K562 (cell line): ENCODE results near the gene ERCC3. TPM values are rescaled to one million over a fixed set of nuclear protein-coding genes. Genes with fewer than 3 reads are reported as not detected.
"Not testable (repeated sequence)": the region's sequence is repeated elsewhere in the genome, so short reads cannot be mapped to it uniquely, and the experiment has no call there.

Experiments used
- ATAC-seq: fragments of 200-7000 bp; cut with Tn5 transposase; 3 replicates; pipeline ENCODE4 v1.9.1; 2020; ENCODE audit warnings: moderate library complexity
- BruUV-seq: library from RNA; stranded (reverse); fragments of 400-500 nt; replicated peaks from 2 replicates; lab custom pipeline; 2021; lab: Mats Ljungman, UMichigan
- CTCF ChIA-PET: fragments of 300-600 bp; formaldehyde crosslinking; extraction: SDS; loops from one replicate; lab custom pipeline; 2021; ENCODE audit warnings: low intra/inter-chr PET ratio; lab: Yijun Ruan, JAX
- POLR2A ChIA-PET: fragments of 300-600, 350-650 bp; sonication (Branson Sonifier 250); formaldehyde crosslinking; extraction: SDS; loops from one replicate; lab custom pipeline; 2021; ENCODE audit warnings: antibody characterized with exemption, inconsistent platforms; lab: Yijun Ruan, JAX
- DNase-seq, 4 experiments: peaks; one replicate each; pipeline versions ENCODE4 v3.0.0 to v3.0.0-alpha.2; 2011 to 2018; ENCODE audit warnings: low spot score in 3 of 4, mixed read lengths in 3 of 4; ENCODE audit errors: extremely low read depth in 1 of 4
- FAIRE-seq: peaks from 2 replicates; lab custom pipeline; 2011; peaks lifted over from hg19 to GRCh38; lab: Jason Lieb, UNC
- H2AFZ ChIP-seq: 2 replicates; pipeline ENCODE4 v1.6.0; 2011; ENCODE audit warnings: low read depth, low read length, control low read depth, inconsistent platforms
- H3K27ac ChIP-seq: fragments of 200-600 bp; 3 replicates; pipeline ENCODE4 v1.8.0; 2011; ENCODE audit warnings: low read depth, mild to moderate bottlenecking, control low read depth, inconsistent platforms, low read length, moderate library complexity, mixed read lengths; ENCODE audit errors: extremely low read depth
- H3K27me3 ChIP-seq, 2 experiments: fragments of 300-600 bp in 1 of 2; 2 replicates in 1 of 2; 3 replicates in 1 of 2; pipeline versions ENCODE4 v1.6.0 to v1.8.0; 2011; ENCODE audit warnings: inconsistent platforms in 2 of 2, low read length in 2 of 2, mild to moderate bottlenecking in 1 of 2, mixed read lengths in 1 of 2, moderate library complexity in 1 of 2; ENCODE audit not compliant: control insufficient read depth in 2 of 2, insufficient read depth in 2 of 2
- H3K36me3 ChIP-seq: fragments of 300-600 bp; 3 replicates; pipeline ENCODE4 v1.8.0; 2011; ENCODE audit warnings: mild to moderate bottlenecking, low read length, inconsistent platforms; ENCODE audit not compliant: control insufficient read depth, insufficient read depth
- H3K4me1 ChIP-seq, 2 experiments: fragments of 200-600 bp in 1 of 2; replicated peaks in 1 of 2; 2 replicates in 1 of 2; 3 replicates in 1 of 2; pipeline versions ENCODE4 v1.5.1 to v1.8.0; 2011; ENCODE audit warnings: inconsistent platforms in 2 of 2, low read length in 2 of 2, mild to moderate bottlenecking in 1 of 2, mixed read lengths in 1 of 2, moderate library complexity in 1 of 2; ENCODE audit not compliant: control insufficient read depth in 2 of 2, insufficient read depth in 2 of 2
- H3K4me2 ChIP-seq: 2 replicates; pipeline ENCODE4 v1.6.1; 2011; ENCODE audit warnings: low read length, control low read depth, inconsistent platforms, mixed read lengths; ENCODE audit not compliant: insufficient read depth
- H3K4me3 ChIP-seq: fragments of 200-600 bp; sonication (generic), shearing (Covaris generic); 2 replicates; pipeline ENCODE4 v1.5.1; 2016; ENCODE audit warnings: control low read depth, inconsistent platforms
- H3K79me2 ChIP-seq: fragments of 200-600 bp; 3 replicates; pipeline ENCODE4 v1.8.0; 2011; ENCODE audit warnings: low read length, inconsistent platforms; ENCODE audit not compliant: control insufficient read depth, insufficient read depth
- H3K9ac ChIP-seq, 2 experiments: 2 replicates each; pipeline versions ENCODE4 v1.6.0 to v1.6.1; 2011; ENCODE audit warnings: low read depth in 2 of 2, low read length in 2 of 2, control low read depth in 1 of 2, inconsistent platforms in 1 of 2, mild to moderate bottlenecking in 1 of 2, mixed read lengths in 1 of 2; ENCODE audit not compliant: insufficient read depth in 1 of 2
- H3K9me1 ChIP-seq: one replicate; pipeline ENCODE4 v1.6.0; 2011; ENCODE audit warnings: inconsistent platforms, mild to moderate bottlenecking, low read length, moderate library complexity; ENCODE audit not compliant: control insufficient read depth, insufficient read depth
- H3K9me3 ChIP-seq: replicated peaks from 2 replicates; pipeline ENCODE4 v1.5.1; 2011; ENCODE audit warnings: low read depth, low read length, inconsistent platforms; ENCODE audit not compliant: control insufficient read depth, insufficient read depth
- H4K20me1 ChIP-seq: replicated peaks from 2 replicates; pipeline ENCODE4 v1.6.1; 2011; ENCODE audit warnings: low read length, inconsistent platforms, mixed read lengths; ENCODE audit not compliant: control insufficient read depth, insufficient read depth
- MNT ChIP-seq, 2 experiments: fragments of 450-650 bp; conservative IDR thresholded peaks; 2 replicates each; pipeline ENCODE4 v1.6.1; 2017; ENCODE audit warnings: mild to moderate bottlenecking in 2 of 2, moderate library complexity in 2 of 2
- ZNF146 ChIP-seq: IDR thresholded peaks from one replicate; pipeline ENCODE4 v1.6.1; 2018; ENCODE audit warnings: missing compliant biosample characterization; ENCODE audit not compliant: unreplicated experiment
- ZNF217 ChIP-seq: sonication (generic); formaldehyde crosslinking; IDR thresholded peaks from 2 replicates; pipeline ENCODE4 v1.8.0; 2022; ENCODE audit warnings: mild to moderate bottlenecking, missing genetic modification reagents
- WGBS: fragments of 100-300 bp; shearing (Covaris generic); methylation state at CpG from one replicate; pipeline ENCODE4 v1.1.6; 2016; ENCODE audit warnings: low coverage, mixed read lengths; ENCODE audit not compliant: insufficient coverage; ENCODE audit errors: missing lambda C conversion rate; 5-methylcytosine and 5-hydroxymethylcytosine counted together
- in situ Hi-C: fragments of 300-500 bp; cut with MboI; formaldehyde crosslinking; loops from 4 replicates; pipeline ENCODE4 v1.15.0; 2018; ENCODE audit warnings: inconsistent platforms, mixed read lengths
- intact Hi-C: fragments of 100-400 bp; cut with micrococcal nuclease; formaldehyde crosslinking; loops from 2 replicates; pipeline ENCODE4 v1.14.2; 2022
- polyA plus RNA-seq, 8 experiments: library from polyadenylated mRNA; depleted of rRNA in 4 of 8; stranded (reverse) in 5 of 8; unstranded in 3 of 8; fragments of >200 nt; fragmentation: Nextera tagmentation in 2 of 8; fragmentation: Illumina TruSeq in 1 of 8; extraction: Ambion mirVana in 2 of 8; extraction: Trizol in 1 of 8; gene quantifications; 2 replicates each; pipeline versions ENCODE4 v1.2.1 to v1.2.3, GENCODE V29; 2011 to 2014; ENCODE audit warnings: inconsistent platforms in 1 of 8, missing spikeins in 1 of 8
- total RNA-seq, 7 experiments: library from RNA; depleted of rRNA in 6 of 7; stranded (reverse); fragments of >200 nt in 6 of 7; fragmentation: Illumina TruSeq in 2 of 7; extraction: Trizol in 2 of 7; gene quantifications; 2 replicates each; pipeline versions ENCODE4 v1.2.1 to v1.2.3, GENCODE V29; 2011 to 2021; ENCODE audit warnings: low replicate concordance in 1 of 7

ERCC3 gene
- total and polyA plus RNA-seq, 9 of the 15 experiments (the other 6 are each of a cell fraction or from before 2014, with no cell fraction given) = 17.9 to 61.5 (median 43.1) TPM

GRCh38 chr2:127216095-127216494, 77.8 kb downstream of the ERCC3 start:
- POLR2A ChIA-PET = interaction anchor here (0.6 kb wide), 1 partner anchor 57 kb away, joined by 3 read pairs; no protein-coding TSS in a partner anchor
- intact Hi-C loops = no loop called here

DNA sequence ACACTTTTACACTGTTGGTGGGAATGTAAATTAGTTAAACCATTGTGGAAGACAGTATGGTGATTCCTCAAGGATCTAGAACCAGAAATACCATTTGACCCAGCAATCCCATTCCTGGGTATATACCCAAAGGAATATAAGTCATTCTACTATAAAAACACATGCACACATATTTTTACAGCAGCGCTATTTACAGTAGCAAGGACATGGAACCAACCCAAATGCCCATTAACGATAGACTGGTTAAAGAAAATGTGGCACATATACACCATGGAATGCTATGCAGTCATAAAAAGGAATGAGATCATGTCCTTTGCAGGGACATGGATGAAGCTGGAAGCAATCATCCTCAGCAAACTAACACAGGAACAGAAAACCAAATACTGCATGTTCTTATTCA, 79.7 kb downstream of the ERCC3 start:
- H3K9me1 ChIP-seq, FAIRE-seq, in situ Hi-C loops, H3K4me3 ChIP-seq, H3K27ac ChIP-seq, BruUV-seq, H2AFZ ChIP-seq, H3K79me2 ChIP-seq, H3K4me2 ChIP-seq, H3K9ac ChIP-seq, H4K20me1 ChIP-seq, H3K36me3 ChIP-seq, CTCF ChIA-PET, POLR2A ChIA-PET, DNase-seq, intact Hi-C loops, H3K9me3 ChIP-seq, H3K4me1 ChIP-seq, ATAC-seq: not testable (repeated sequence)
- WGBS = 0% methylated on average over 2 of the region's 2 CpGs
- peaks cover 13 to 23% of the 10 kb centered on the region in 2 experiments for H3K27me3 ChIP-seq

More at GRCh38 chr2:127216095-127216494, 77.8 kb downstream of the ERCC3 start:
- H3K9ac ChIP-seq = no peak overlapping the region
- no peaks in the 10 kb centered on the region for H4K20me1 ChIP-seq
- no peak overlapping the region for H2AFZ ChIP-seq
- WGBS = 12% methylated on average over 2 of the region's 2 CpGs
- BruUV-seq = no TSS peak
- H3K9me3 ChIP-seq = no peaks in the 10 kb centered on the region
- H3K4me1 ChIP-seq = peaks cover 0 to 9% of the 10 kb centered on the region in 2 experiments; a peak in 2 of 5 replicates
- in situ Hi-C loops = no loop called here
- H3K27ac ChIP-seq = no peak overlapping the region
- H3K4me2 ChIP-seq = no peak overlapping the region
- no peak for FAIRE-seq
- CTCF ChIA-PET = no interaction called here
- H3K36me3 ChIP-seq = no peaks in the 10 kb centered on the region
- H3K27me3 ChIP-seq = peaks cover 16 to 31% of the 10 kb centered on the region in 2 experiments
- TF ChIP-seq ZNF217 (CRISPR knock-in tag) = no peak
- no peak for TF ChIP-seq MNT (conservative IDR thresholded peaks at IDR 0.05)
- no peak for TF ChIP-seq ZNF146
- ATAC-seq = no peak
- no peak for DNase-seq
- no peak overlapping the region for H3K4me3 ChIP-seq
- H3K79me2 ChIP-seq = no peaks in the 10 kb centered on the region
- H3K9me1 ChIP-seq = no peaks in the 10 kb centered on the region
